Prostate gland (tissue), 2 donors: ENCODE data around the gene PLOD2.

Source experiments
- POLR2A ChIP-seq: fragments of 450-650 bp; IDR thresholded peaks from one replicate; pipeline ENCODE4 v1.6.1; 2016; ENCODE audit warnings: antibody characterized with exemption, mild to moderate bottlenecking
- POLR2AphosphoS5 ChIP-seq: sonication (generic); formaldehyde crosslinking; IDR thresholded peaks from one replicate; pipeline ENCODE4 v1.6.1; 2017; ENCODE audit warnings: antibody characterized with exemption
- TF ChIP-seq, protein P1 (sequence below), 4 experiments: fragments of 200-600 bp in 2 of 4; fragments of 450-650 bp in 2 of 4; sonication (generic) in 2 of 4; IDR thresholded peaks; 1 replicate in 3 of 4; 2 replicates in 1 of 4; pipeline ENCODE4 v1.5.1; 2016 to 2019; ENCODE audit warnings: antibody characterized with exemption in 4 of 4, mild to moderate bottlenecking in 2 of 4, moderate library complexity in 2 of 4

DNA sequence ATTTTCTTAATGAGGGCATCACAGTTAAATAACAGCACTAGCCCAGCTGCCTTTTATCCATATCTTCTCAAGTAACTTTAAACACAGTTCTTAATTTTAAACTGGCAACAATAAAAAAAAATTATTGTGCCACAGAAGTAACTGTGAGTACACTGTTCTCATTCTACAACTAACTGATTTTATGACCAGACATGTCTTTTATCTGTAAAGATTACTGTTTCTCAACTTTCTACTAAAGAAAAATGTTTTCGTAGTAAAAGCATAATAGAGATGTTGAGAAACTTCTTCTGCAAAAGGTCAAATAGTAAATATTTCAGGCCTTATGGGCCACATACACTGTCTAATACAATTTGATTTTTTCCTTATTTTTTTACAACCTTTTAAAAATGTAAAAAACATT is 32.0 kb downstream of the PLOD2 start:
- TF ChIP-seq, protein P1, sequence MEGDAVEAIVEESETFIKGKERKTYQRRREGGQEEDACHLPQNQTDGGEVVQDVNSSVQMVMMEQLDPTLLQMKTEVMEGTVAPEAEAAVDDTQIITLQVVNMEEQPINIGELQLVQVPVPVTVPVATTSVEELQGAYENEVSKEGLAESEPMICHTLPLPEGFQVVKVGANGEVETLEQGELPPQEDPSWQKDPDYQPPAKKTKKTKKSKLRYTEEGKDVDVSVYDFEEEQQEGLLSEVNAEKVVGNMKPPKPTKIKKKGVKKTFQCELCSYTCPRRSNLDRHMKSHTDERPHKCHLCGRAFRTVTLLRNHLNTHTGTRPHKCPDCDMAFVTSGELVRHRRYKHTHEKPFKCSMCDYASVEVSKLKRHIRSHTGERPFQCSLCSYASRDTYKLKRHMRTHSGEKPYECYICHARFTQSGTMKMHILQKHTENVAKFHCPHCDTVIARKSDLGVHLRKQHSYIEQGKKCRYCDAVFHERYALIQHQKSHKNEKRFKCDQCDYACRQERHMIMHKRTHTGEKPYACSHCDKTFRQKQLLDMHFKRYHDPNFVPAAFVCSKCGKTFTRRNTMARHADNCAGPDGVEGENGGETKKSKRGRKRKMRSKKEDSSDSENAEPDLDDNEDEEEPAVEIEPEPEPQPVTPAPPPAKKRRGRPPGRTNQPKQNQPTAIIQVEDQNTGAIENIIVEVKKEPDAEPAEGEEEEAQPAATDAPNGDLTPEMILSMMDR (IDR thresholded peaks at IDR 0.05) = no peak
- TF ChIP-seq POLR2A = no peak
- TF ChIP-seq POLR2AphosphoS5 = no peak
